ENCODE measurements around the gene PCSK6.

Gene PCSK6

DNA sequence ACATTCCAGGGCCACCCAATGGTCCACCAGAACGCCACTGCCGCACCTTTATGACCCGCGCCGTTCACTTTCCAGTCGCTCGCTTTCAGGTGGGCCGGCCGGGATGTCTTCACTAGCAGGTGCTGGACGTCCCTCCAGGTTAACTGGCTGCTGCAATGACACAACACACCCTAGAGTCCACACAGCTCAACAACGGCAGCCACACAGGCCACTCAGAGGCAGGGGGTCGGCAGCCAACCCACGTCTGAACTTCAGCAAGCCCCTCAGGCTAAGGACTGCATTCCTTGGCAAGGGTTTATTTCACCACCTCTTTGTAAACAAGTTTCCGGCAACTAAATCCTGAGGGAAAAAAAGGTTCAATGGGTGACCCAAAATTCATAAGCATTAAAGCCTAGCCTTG is 105.2 kb downstream of the PCSK6 start:
- no peak for DNase-seq
- TF ChIP-seq EZH2 (optimal IDR thresholded peaks at IDR 0.05; ENCODE audit: low read depth, low read length) (no peak), EZH2phosphoT487 (IDR thresholded peaks at IDR 0.05; ENCODE audit: low read length) (no peak)
- TF ChIP-seq, protein P1, sequence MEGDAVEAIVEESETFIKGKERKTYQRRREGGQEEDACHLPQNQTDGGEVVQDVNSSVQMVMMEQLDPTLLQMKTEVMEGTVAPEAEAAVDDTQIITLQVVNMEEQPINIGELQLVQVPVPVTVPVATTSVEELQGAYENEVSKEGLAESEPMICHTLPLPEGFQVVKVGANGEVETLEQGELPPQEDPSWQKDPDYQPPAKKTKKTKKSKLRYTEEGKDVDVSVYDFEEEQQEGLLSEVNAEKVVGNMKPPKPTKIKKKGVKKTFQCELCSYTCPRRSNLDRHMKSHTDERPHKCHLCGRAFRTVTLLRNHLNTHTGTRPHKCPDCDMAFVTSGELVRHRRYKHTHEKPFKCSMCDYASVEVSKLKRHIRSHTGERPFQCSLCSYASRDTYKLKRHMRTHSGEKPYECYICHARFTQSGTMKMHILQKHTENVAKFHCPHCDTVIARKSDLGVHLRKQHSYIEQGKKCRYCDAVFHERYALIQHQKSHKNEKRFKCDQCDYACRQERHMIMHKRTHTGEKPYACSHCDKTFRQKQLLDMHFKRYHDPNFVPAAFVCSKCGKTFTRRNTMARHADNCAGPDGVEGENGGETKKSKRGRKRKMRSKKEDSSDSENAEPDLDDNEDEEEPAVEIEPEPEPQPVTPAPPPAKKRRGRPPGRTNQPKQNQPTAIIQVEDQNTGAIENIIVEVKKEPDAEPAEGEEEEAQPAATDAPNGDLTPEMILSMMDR (IDR thresholded peaks at IDR 0.05; ENCODE audit: low read length), result no peak
- H3K9me2 ChIP-seq (replicated peaks; ENCODE audit: insufficient read depth, low read length), result no peaks in the 10 kb centered on the region
- no peaks in the 10 kb centered on the region for H3K9me3 ChIP-seq (replicated peaks; ENCODE audit: insufficient read depth, low read length)
- H3K27me3 ChIP-seq (replicated peaks; ENCODE audit: insufficient read depth, low read length), result no peaks in the 10 kb centered on the region
- no peaks in the 10 kb centered on the region for H3K36me3 ChIP-seq (replicated peaks; ENCODE audit: insufficient read depth, low read length)
- no peaks in the 10 kb centered on the region for H3F3A ChIP-seq (ENCODE audit: insufficient read depth, low read length)
- H3K27ac ChIP-seq (ENCODE audit: low read length), result no peak overlapping the region
- no peak overlapping the region for H3K9ac ChIP-seq (ENCODE audit: low read length)
- no peak overlapping the region for H3K4me2 ChIP-seq (ENCODE audit: low read depth, low read length)
- H4K20me1 ChIP-seq (ENCODE audit: insufficient read depth, low read length), result no peaks in the 10 kb centered on the region
- no peaks in the 10 kb centered on the region for H3K79me2 ChIP-seq (ENCODE audit: low read length)
- H3K4me1 ChIP-seq (ENCODE audit: low read length), result no peaks in the 10 kb centered on the region
- H2AFZ ChIP-seq (ENCODE audit: low read length), result no peak overlapping the region
- no peak overlapping the region for H3K4me3 ChIP-seq (ENCODE audit: low read length)

DNA sequence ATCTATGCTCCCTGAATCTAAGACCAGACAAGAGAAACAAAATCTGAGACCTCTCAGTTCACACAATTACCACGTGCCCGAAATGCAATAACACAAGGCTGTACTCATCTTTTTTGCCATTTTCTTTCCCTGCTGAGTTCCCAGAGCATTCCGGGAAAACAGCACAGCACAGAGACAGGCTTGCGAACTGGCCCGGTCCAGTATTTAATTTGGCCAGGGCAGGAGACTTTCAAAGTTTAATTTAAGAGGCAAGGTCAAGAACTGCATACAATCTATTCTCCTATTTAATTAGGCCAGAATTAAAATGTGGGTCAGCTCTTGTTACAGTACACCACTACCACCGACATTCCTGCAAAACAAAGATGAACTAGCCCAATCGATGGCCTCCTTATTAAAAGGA is 107.0 kb downstream of the PCSK6 start:
- H3K4me1 ChIP-seq (ENCODE audit: low read length), result no peaks in the 10 kb centered on the region
- no peak for DNase-seq
- H3K27ac ChIP-seq (ENCODE audit: low read length), result no peak overlapping the region
- no peaks in the 10 kb centered on the region for H3K27me3 ChIP-seq (replicated peaks; ENCODE audit: insufficient read depth, low read length)
- H3K4me2 ChIP-seq (ENCODE audit: low read depth, low read length), result no peak overlapping the region
- no peak overlapping the region for H3K4me3 ChIP-seq (ENCODE audit: low read length)
- no peak overlapping the region for H2AFZ ChIP-seq (ENCODE audit: low read length)
- no peaks in the 10 kb centered on the region for H4K20me1 ChIP-seq (ENCODE audit: insufficient read depth, low read length)
- H3K9me2 ChIP-seq (replicated peaks; ENCODE audit: insufficient read depth, low read length), result no peaks in the 10 kb centered on the region
- TF ChIP-seq, protein P1 (IDR thresholded peaks at IDR 0.05; ENCODE audit: low read length), result no peak
- TF ChIP-seq EZH2 (optimal IDR thresholded peaks at IDR 0.05; ENCODE audit: low read depth, low read length) (no peak), EZH2phosphoT487 (IDR thresholded peaks at IDR 0.05; ENCODE audit: low read length) (no peak)
- no peak overlapping the region for H3K9ac ChIP-seq (ENCODE audit: low read length)
- H3K36me3 ChIP-seq (replicated peaks; ENCODE audit: insufficient read depth, low read length), result no peaks in the 10 kb centered on the region
- no peaks in the 10 kb centered on the region for H3K9me3 ChIP-seq (replicated peaks; ENCODE audit: insufficient read depth, low read length)
- H3K79me2 ChIP-seq (ENCODE audit: low read length), result no peaks in the 10 kb centered on the region
- H3F3A ChIP-seq (ENCODE audit: insufficient read depth, low read length), result no peaks in the 10 kb centered on the region

DNA sequence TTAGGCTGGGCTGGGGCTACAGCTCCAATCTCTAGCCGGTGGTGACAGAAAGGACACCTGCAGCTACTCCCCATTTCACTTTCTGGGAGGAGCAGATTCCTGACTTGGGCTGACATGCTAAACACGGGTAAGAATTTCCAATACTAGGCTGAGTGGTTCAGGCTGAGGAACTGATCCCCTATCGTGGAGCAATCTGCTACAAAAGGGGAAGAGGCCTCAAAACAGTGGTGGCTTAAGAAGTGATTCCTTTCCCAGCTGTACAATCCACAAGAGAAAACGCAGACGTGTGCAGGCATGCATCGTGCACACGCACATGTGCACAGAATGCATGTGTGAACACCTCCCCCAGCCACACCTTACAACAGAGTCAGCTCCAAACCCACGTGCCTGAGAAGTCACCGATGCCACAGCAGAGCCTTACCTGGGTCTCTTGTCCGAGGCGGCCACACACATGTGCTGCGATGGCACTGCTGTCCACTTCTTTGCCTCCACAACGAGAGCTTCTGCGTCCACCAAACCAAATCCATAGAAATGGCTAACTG is 107.8 kb downstream of the PCSK6 start:
- Histone ChIP-seq H3K79me2 (ENCODE audit: low read length) (no peaks in the 10 kb centered on the region), H3K9ac (ENCODE audit: low read length) (no peak overlapping the region), H3K9me3 (replicated peaks; ENCODE audit: insufficient read depth, low read length) (no peaks in the 10 kb centered on the region), H3K4me2 (ENCODE audit: low read depth, low read length) (no peak overlapping the region), H3K27ac (ENCODE audit: low read length) (no peak overlapping the region), H4K20me1 (ENCODE audit: insufficient read depth, low read length) (no peaks in the 10 kb centered on the region), H3K4me1 (ENCODE audit: low read length) (no peaks in the 10 kb centered on the region), H3K36me3 (replicated peaks; ENCODE audit: insufficient read depth, low read length) (no peaks in the 10 kb centered on the region), H3K4me3 (ENCODE audit: low read length) (no peak overlapping the region), H3K27me3 (replicated peaks; ENCODE audit: insufficient read depth, low read length) (no peaks in the 10 kb centered on the region), H3K9me2 (replicated peaks; ENCODE audit: insufficient read depth, low read length) (no peaks in the 10 kb centered on the region), H3F3A (ENCODE audit: insufficient read depth, low read length) (no peaks in the 10 kb centered on the region), H2AFZ (ENCODE audit: low read length) (no peak overlapping the region)
- no peak for TF ChIP-seq EZH2phosphoT487 (IDR thresholded peaks at IDR 0.05; ENCODE audit: low read length)
- no peak for TF ChIP-seq EZH2 (optimal IDR thresholded peaks at IDR 0.05; ENCODE audit: low read depth, low read length)
- TF ChIP-seq, protein P1 (IDR thresholded peaks at IDR 0.05; ENCODE audit: low read length), result no peak
- DNase-seq, result no peak

All from MM.1S (cell line).